Mucosa of stomach (tissue), 1 donor: ENCODE data around the gene MAJIN.

Experiments
- H3K27me3 ChIP-seq: one replicate; pipeline ENCODE4 v1.7.0; 2013; ENCODE audit warnings: mild to moderate bottlenecking, low read length; ENCODE audit not compliant: control insufficient read depth, insufficient read depth
- H3K36me3 ChIP-seq: one replicate; pipeline ENCODE4 v1.7.0; 2013; ENCODE audit warnings: low read length; ENCODE audit not compliant: control insufficient read depth, insufficient read depth
- H3K4me1 ChIP-seq: one replicate; pipeline ENCODE4 v1.7.0; 2013; ENCODE audit warnings: mild to moderate bottlenecking, low read length; ENCODE audit not compliant: control insufficient read depth, insufficient read depth
- H3K4me3 ChIP-seq: one replicate; pipeline ENCODE4 v1.7.0; 2013; ENCODE audit warnings: low read length
- H3K9ac ChIP-seq: one replicate; pipeline ENCODE4 v1.7.0; 2013; ENCODE audit warnings: mild to moderate bottlenecking, low read length, moderate library complexity
- H3K9me3 ChIP-seq: one replicate; pipeline ENCODE4 v1.7.0; 2013; ENCODE audit warnings: mild to moderate bottlenecking, low read length, moderate library complexity; ENCODE audit not compliant: control insufficient read depth
- donor health status: Pancreatic carcinoma.

Gene MAJIN

DNA sequence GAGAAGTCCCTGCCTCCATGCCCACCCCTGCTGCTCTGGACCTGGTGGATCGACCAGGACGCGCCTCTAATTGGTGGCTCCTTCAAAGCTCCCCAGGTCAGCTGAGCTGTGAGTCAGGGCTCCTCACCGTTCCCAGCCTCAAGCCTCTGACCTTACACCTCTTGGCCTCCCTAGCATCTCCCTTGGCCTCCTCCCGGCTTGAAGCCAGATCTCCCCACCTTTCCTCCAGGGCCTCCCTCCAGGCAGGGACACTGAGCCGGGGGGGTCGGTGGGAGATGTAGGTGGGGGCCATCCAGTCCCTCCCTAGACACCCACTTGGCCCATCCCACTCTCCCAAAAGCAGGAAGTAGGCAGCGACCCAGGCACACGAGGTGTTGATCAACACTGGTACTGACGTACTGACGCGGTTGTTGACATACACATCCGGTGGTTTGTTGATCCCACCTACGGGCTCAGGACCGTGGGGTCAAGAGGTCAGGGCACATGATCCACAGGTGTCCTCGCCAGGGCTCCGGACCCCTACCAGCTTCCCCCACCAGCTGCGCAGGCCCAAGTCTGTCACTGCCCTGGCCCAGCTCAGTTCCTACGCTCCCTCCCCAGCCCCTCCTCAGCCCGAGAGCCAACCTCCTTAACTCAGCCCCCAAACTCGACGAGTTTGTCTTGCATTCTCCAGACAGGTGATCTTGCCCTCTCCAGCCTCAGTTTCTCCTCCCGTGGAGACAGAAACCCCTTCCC is 55.7 kb downstream of the MAJIN start:
- Histone ChIP-seq H3K9me3 (no peaks in the 10 kb centered on the region), H3K4me1 (peaks cover 17% of the 10 kb centered on the region), H3K36me3 (peaks cover 9% of the 10 kb centered on the region), H3K27me3 (no peaks in the 10 kb centered on the region), H3K9ac (peak overlapping the region; percentile 95), H3K4me3 (peak overlapping the region; percentile 95)

DNA sequence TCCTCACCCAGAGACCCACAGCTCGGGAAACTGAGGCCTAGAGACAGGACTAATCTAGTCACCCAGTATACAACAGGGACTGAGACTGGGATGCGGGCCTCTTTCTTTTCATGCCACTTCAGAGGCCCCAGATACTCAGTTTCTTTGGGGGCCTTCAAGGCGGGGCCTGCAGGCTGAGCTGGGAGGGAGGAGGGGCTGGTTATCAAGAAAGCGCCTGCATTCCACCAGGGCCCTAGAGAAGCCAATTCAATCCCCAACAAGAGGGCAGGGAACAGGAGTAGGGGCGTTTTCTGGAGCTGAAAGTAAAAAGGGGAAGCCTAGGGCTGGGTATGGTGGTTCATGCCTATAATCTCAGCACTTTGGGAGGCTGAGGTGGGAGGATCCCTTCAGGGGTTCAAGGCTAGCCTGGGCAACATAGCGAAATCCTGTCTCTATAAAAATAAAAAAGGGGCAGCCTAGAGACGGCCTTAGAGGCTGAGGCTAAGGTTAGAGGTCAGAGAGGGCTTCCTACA is 56.5 kb downstream of the MAJIN start:
- peaks cover 17% of the 10 kb centered on the region for H3K4me1 ChIP-seq
- H3K36me3 ChIP-seq = peaks cover 14% of the 10 kb centered on the region
- H3K27me3 ChIP-seq = no peaks in the 10 kb centered on the region
- no peaks in the 10 kb centered on the region for H3K9me3 ChIP-seq
- peak overlapping the region; percentile 95 for H3K9ac ChIP-seq
- no peak overlapping the region for H3K4me3 ChIP-seq

DNA sequence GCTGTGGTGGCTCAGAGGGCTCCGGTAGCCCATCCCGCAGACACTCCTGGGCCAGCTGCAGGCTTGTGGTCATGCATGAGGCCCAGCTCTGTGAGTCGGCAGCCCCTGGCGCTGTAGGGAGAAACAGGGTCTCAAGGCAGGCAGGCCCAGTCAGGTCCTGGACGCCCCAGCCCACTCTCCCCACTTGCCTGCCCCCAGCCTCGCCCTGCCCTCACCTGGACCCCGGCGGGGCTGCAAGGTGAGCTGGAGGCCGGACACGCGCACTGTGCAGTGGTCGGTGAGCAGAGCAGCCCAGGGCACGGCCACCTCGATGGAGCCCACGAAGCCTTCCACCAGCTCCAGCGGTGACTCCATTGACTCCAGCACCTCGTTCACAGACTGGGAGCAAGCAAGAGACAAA is 57.8 kb downstream of the MAJIN start:
- Histone ChIP-seq H3K9ac (no peak overlapping the region), H3K36me3 (peaks cover 14% of the 10 kb centered on the region), H3K4me1 (peaks cover 17% of the 10 kb centered on the region)

GRCh38 chr11:64913171-64913727 is 58.7 kb downstream of the MAJIN start:
- Histone ChIP-seq H3K9ac (no peak overlapping the region), H3K36me3 (peaks cover 14% of the 10 kb centered on the region), H3K4me1 (peaks cover 17% of the 10 kb centered on the region), H3K27me3 (no peaks in the 10 kb centered on the region), H3K9me3 (no peaks in the 10 kb centered on the region), H3K4me3 (no peak overlapping the region)

More for the DNA sequence above, 57.8 kb downstream of the MAJIN start:
- Histone ChIP-seq H3K9me3 (no peaks in the 10 kb centered on the region), H3K4me3 (no peak overlapping the region), H3K27me3 (no peaks in the 10 kb centered on the region)

- Histone ChIP-seq H3K27me3 (no peaks in the 10 kb centered on the region), H3K4me1 (peaks cover 16% of the 10 kb centered on the region), H3K9me3 (no peaks in the 10 kb centered on the region), H3K9ac (no peak overlapping the region), H3K36me3 (peaks cover 14% of the 10 kb centered on the region), H3K4me3 (no peak overlapping the region)
These were observed 60.2 kb downstream of the MAJIN start for GRCh38 chr11:64911689-64912088.

DNA sequence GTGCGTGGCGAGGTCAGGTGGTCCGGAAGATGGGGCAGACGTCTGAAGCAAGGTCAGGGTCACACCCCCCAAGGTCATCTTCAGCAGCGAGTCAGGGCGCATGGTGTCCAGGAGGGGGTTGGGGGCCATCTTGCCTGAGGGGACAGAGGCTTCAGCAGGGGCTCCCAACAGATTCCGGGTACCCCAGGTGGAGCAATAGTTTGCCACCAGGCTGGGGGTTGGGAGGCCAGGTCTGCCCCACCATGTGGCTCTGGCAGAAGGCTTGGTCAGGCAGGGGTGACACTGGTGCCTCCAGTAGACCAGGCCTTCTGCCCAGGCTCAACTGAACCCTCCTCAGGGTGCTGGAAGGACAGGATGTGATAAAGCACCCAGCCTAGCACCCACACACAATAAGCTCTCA is 60.8 kb downstream of the MAJIN start:
- Histone ChIP-seq H3K9me3 (no peaks in the 10 kb centered on the region), H3K4me3 (no peak overlapping the region), H3K36me3 (peaks cover 14% of the 10 kb centered on the region), H3K9ac (no peak overlapping the region), H3K4me1 (peaks cover 11% of the 10 kb centered on the region), H3K27me3 (no peaks in the 10 kb centered on the region)

- H3K4me3 ChIP-seq = no peak overlapping the region
- no peaks in the 10 kb centered on the region for H3K9me3 ChIP-seq
- peaks cover 5% of the 10 kb centered on the region for H3K4me1 ChIP-seq
- H3K9ac ChIP-seq = no peak overlapping the region
- peaks cover 14% of the 10 kb centered on the region for H3K36me3 ChIP-seq
- no peaks in the 10 kb centered on the region for H3K27me3 ChIP-seq
These were observed 61.3 kb downstream of the MAJIN start for GRCh38 chr11:64910451-64911093.

DNA sequence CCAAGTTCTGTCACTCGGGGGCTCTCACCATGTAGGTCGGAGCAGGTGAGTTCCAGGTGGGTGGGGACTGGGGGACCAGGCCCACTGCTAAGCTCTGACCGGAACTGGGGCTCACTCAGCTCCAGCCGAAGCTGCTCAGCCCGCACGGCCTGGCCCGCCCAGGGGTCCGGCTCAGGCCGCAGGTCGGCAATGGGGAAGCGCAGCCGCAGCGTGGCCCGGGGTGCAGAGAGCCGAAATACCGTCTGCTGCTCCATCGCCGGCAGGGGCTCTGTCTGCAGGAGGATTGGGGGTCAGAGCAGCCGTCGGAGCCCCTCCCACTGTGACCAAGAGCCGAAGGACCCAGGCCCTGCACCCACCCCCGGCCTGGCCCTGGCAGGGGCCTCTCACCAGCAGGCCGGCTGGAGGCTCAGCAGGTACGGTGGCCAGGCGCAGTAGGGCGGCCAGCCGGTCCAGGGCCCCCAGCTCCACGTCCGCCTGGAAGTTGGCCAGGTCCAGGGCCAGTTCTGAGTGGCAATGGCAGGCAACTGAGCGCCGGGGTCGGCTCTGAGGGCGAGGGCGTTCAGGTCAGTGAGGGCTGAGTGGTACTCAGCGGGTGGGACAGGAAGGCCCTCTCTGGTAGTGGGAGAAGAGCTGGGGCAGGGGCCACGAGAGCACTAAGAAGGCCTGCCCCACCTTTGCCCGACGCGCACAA is 62.1 kb downstream of the MAJIN start:
- Histone ChIP-seq H3K4me3 (no peak overlapping the region), H3K4me1 (no peaks in the 10 kb centered on the region), H3K9me3 (no peaks in the 10 kb centered on the region), H3K36me3 (peaks cover 14% of the 10 kb centered on the region), H3K9ac (no peak overlapping the region), H3K27me3 (no peaks in the 10 kb centered on the region)

DNA sequence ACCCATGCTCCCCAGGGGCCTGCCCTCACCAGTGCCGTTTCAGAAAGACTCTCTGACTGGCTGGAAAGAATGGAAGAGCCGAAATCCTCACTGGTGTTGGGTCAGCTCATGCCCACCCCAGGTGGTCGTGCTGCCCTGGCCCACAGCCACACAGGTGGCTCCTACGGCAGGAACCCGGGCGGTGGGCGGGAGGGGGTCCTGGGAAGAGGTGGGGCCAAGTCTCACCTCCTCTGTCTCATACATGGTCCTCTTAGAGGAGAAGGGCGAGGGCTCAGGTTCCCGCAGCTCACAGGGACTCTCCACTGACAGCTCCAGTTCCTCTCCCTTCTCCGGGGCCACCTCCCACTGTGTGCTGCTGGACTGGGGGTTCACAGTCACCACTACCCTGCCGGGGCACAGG is 63.1 kb downstream of the MAJIN start:
- peaks cover 14% of the 10 kb centered on the region for H3K36me3 ChIP-seq
- H3K9ac ChIP-seq = no peak overlapping the region
- no peaks in the 10 kb centered on the region for H3K9me3 ChIP-seq
- no peaks in the 10 kb centered on the region for H3K27me3 ChIP-seq
- no peaks in the 10 kb centered on the region for H3K4me1 ChIP-seq
- H3K4me3 ChIP-seq = no peak overlapping the region

- H3K36me3 ChIP-seq = peaks cover 5% of the 10 kb centered on the region
- H3K4me3 ChIP-seq = no peak overlapping the region
- no peaks in the 10 kb centered on the region for H3K4me1 ChIP-seq
- no peak overlapping the region for H3K9ac ChIP-seq
- H3K9me3 ChIP-seq = no peaks in the 10 kb centered on the region
- no peaks in the 10 kb centered on the region for H3K27me3 ChIP-seq
These were observed 65.6 kb downstream of the MAJIN start for GRCh38 chr11:64906314-64906635.

DNA sequence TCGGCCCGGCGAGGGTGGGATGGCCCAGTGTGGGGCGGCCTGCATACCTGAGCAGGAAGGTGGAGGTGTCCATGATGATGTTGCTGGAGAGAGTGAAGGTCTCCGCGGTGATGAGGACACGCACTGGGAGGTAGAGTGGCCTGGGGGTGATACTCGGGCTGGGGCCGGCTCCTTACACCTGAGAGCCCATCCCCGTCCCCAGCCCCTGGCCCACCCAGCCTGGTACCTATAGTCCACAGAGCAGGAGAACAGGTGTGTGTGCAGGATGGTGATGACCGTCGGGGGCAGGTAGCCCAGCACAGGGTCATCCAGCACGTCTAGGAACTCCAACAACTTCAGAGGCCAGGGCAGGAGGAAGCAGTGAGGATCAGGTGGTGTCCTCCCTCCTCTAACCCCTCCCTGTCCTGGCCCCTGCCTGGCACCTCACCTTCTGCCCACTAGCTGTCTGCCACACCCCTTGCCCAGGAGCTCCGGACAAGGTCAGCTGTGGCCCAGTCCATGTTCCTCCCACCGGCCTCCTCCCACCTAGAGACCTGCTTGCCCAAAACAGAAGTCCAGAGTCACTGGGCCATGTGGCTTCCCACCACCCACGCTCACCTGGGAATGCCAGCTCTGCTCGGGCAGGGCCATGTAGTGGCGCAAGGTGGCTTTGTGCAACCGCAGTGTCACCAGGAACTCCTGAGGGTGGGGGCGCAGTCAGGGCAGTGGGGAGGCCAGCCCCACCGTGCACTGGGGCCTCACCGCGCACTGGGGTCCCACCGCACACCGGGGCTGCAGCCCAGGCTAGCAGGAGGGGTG is 66.2 kb downstream of the MAJIN start:
- Histone ChIP-seq H3K4me1 (no peaks in the 10 kb centered on the region), H3K36me3 (no peaks in the 10 kb centered on the region), H3K9me3 (no peaks in the 10 kb centered on the region), H3K27me3 (no peaks in the 10 kb centered on the region), H3K9ac (no peak overlapping the region), H3K4me3 (no peak overlapping the region)
